Measurements from ENCODE around the gene CEP41. TPM values are rescaled to one million over a fixed set of nuclear protein-coding genes. Genes with fewer than 3 reads are reported as not detected.

CEP41 gene
- total RNA-seq, 4 donors from 2014 or later, result 1.5 to 22.3 (median 8.3) TPM

- H3K9me3 ChIP-seq, result no peaks in the 10 kb centered on the region
- H3K4me1 ChIP-seq, result no peaks in the 10 kb centered on the region
- H3K36me3 ChIP-seq, result no peaks in the 10 kb centered on the region
- TF ChIP-seq POLR2A (IDR thresholded peaks at IDR 0.05) (no peak), CTCF (IDR thresholded peaks at IDR 0.05) (no peak)
- intact Hi-C loops (cut with DNase I; ENCODE audit: low total_unique reads), result no loop called here
- peak overlapping the region in 1 of 2 donors; percentile 78 for H3K27ac ChIP-seq
- no peaks in the 10 kb centered on the region for H3K27me3 ChIP-seq
- DNase-seq, result peak in 1 of 2 donors; percentile 45
- no peak overlapping the region for H3K4me3 ChIP-seq
Observed at GRCh38 chr7:130363026-130363847, 77.6 kb downstream of the CEP41 start.

DNA sequence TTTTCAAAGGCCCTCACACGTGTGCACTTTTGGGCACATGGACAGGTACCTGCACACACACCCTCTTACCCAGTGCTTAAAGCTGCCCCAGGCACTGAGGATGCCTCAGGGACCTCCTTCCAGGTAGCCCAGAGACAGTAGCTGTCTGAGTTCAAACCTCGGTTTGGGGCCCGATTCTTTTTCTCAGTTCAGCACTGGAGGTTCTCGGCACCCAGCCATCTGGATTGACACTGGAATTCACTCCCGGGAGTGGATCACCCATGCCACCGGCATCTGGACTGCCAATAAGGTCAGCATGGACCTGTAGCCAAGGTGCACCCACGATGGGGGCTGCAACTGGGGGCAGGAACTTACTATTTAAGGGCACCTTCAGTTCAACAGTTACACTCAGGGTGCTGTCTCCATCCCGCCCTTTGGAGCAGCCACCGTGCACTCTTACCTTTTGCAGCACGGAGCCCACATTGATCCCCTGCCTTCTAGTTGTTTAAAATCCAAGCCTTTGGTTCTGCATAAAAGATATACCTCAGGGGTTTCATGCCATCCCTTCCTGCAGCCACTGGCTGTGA is 78.5 kb downstream of the CEP41 start:
- no peak overlapping the region for H3K27ac ChIP-seq
- no peak for TF ChIP-seq CTCF (IDR thresholded peaks at IDR 0.05)
- no peak for TF ChIP-seq POLR2A (IDR thresholded peaks at IDR 0.05)
- H3K9me3 ChIP-seq, result no peaks in the 10 kb centered on the region
- no peaks in the 10 kb centered on the region for H3K36me3 ChIP-seq
- H3K4me1 ChIP-seq, result no peaks in the 10 kb centered on the region
- intact Hi-C loops (cut with DNase I; ENCODE audit: low total_unique reads), result no loop called here
- DNase-seq, result no peak
- no peak overlapping the region for H3K4me3 ChIP-seq
- H3K27me3 ChIP-seq, result no peaks in the 10 kb centered on the region

DNA sequence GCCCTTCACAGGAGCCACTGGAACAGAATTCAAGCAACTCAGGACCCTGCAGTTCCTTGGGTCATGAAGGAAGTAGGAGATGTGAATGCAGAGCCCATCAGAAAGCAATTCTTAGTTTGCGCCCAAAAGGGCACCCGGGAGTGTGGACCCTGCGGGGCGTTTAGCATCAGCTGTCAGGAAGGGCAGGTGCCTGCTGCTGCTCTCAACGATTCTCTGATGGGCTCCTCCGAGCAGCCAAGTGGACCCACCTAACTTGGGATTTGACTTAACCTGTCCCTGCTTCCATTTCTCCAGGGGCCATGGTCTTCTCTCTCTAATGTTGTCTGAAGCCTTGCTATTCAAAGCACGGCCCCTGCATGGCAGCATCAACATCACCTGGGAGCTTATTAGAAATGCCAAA is 79.1 kb downstream of the CEP41 start:
- intact Hi-C loops (cut with DNase I; ENCODE audit: low total_unique reads), result no loop called here
- DNase-seq, result no peak
- TF ChIP-seq POLR2A (IDR thresholded peaks at IDR 0.05) (no peak), CTCF (IDR thresholded peaks at IDR 0.05) (no peak)

GRCh38 chr7:130360518-130360917 is 80.3 kb downstream of the CEP41 start:
- Histone ChIP-seq H3K27me3 (no peaks in the 10 kb centered on the region), H3K4me3 (no peak overlapping the region), H3K4me1 (peaks cover 7 to 12% of the 10 kb centered on the region in 2 donors), H3K27ac (no peak overlapping the region), H3K9me3 (no peaks in the 10 kb centered on the region), H3K36me3 (no peaks in the 10 kb centered on the region)
- intact Hi-C loops (cut with DNase I; ENCODE audit: low total_unique reads), result no loop called here
- no peak for TF ChIP-seq POLR2A (IDR thresholded peaks at IDR 0.05)
- TF ChIP-seq CTCF (IDR thresholded peaks at IDR 0.05), result no peak
- DNase-seq, result no peak

More for the DNA sequence above, 79.1 kb downstream of the CEP41 start:
- no peak overlapping the region for H3K4me3 ChIP-seq
- H3K27ac ChIP-seq, result no peak overlapping the region
- H3K36me3 ChIP-seq, result no peaks in the 10 kb centered on the region
- no peaks in the 10 kb centered on the region for H3K27me3 ChIP-seq
- peaks cover 3 to 4% of the 10 kb centered on the region in 2 donors for H3K4me1 ChIP-seq
- H3K9me3 ChIP-seq, result no peaks in the 10 kb centered on the region

- DNase-seq, result no peak
- Histone ChIP-seq H3K27ac (no peak overlapping the region), H3K4me1 (peaks cover 7 to 13% of the 10 kb centered on the region in 2 donors), H3K4me3 (no peak overlapping the region), H3K9me3 (no peaks in the 10 kb centered on the region), H3K27me3 (no peaks in the 10 kb centered on the region), H3K36me3 (no peaks in the 10 kb centered on the region)
- intact Hi-C loops (cut with DNase I; ENCODE audit: low total_unique reads), result no loop called here
- TF ChIP-seq POLR2A (IDR thresholded peaks at IDR 0.05), result no peak
- TF ChIP-seq CTCF (IDR thresholded peaks at IDR 0.05), result no peak
Observed at GRCh38 chr7:130359276-130359857, 81.4 kb downstream of the CEP41 start.

Measured in uterus (tissue), 4 donors.